ENCODE measurements around the gene HBS1L.

The HBS1L gene

GRCh38 chr6:134954272-134955000 lies 100.2 kb downstream of the HBS1L start:
- FAIRE-seq (no peak), DNase-seq (ENCODE audit: insufficient read length, low spot score) (no peak)

- FAIRE-seq: no peak
- no peak for DNase-seq (ENCODE audit: insufficient read length, low spot score)
Observed at GRCh38 chr6:134951494-134952263, 102.9 kb downstream of the HBS1L start.

GRCh38 chr6:134950482-134950881 lies 104.1 kb downstream of the HBS1L start:
- no peak for FAIRE-seq

GRCh38 chr6:134949927-134950326 lies 104.7 kb downstream of the HBS1L start, which contains the start of gene ALDH8A1:
Gene ALDH8A1 (minus strand): TSS chr6:134950101. CDS start chr6:134950053, 48 bp downstream.
- DNase-seq (ENCODE audit: insufficient read length, low spot score) (no peak), FAIRE-seq (no peak)

More at GRCh38 chr6:134950482-134950881, 104.1 kb downstream of the HBS1L start:
- no peak for DNase-seq (ENCODE audit: insufficient read length, low spot score)

GRCh38 chr6:134948691-134949090 lies 105.9 kb downstream of the HBS1L start:
- FAIRE-seq (no peak), DNase-seq (ENCODE audit: insufficient read length, low spot score) (no peak)

GRCh38 chr6:134948142-134948541 lies 106.5 kb downstream of the HBS1L start:
- DNase-seq (ENCODE audit: insufficient read length, low spot score): no peak
- no peak for FAIRE-seq

- no peak for DNase-seq (ENCODE audit: insufficient read length, low spot score)
- no peak for FAIRE-seq
Observed at GRCh38 chr6:134945045-134945444, 109.6 kb downstream of the HBS1L start.

- FAIRE-seq (no peak), DNase-seq (ENCODE audit: insufficient read length, low spot score) (no peak)
Observed at GRCh38 chr6:134943522-134944111, 111.0 kb downstream of the HBS1L start.

- DNase-seq (ENCODE audit: insufficient read length, low spot score): no peak
- no peak for FAIRE-seq
Observed at GRCh38 chr6:134938896-134939295, 115.7 kb downstream of the HBS1L start.

GRCh38 chr6:134937426-134937825 lies 117.2 kb downstream of the HBS1L start:
- DNase-seq (ENCODE audit: insufficient read length, low spot score) (no peak), FAIRE-seq (no peak)

- FAIRE-seq (no peak), DNase-seq (ENCODE audit: insufficient read length, low spot score) (peak; percentile 44)
Observed at GRCh38 chr6:134936931-134937330, 117.7 kb downstream of the HBS1L start.

- no peak for FAIRE-seq
Observed at GRCh38 chr6:134936476-134936875, 118.1 kb downstream of the HBS1L start.

GRCh38 chr6:134934793-134935485 lies 119.7 kb downstream of the HBS1L start:
- FAIRE-seq (no peak), DNase-seq (ENCODE audit: insufficient read length, low spot score) (no peak)

More at GRCh38 chr6:134936476-134936875, 118.1 kb downstream of the HBS1L start:
- no peak for DNase-seq (ENCODE audit: insufficient read length, low spot score)

- no peak for DNase-seq (ENCODE audit: insufficient read length, low spot score)
- no peak for FAIRE-seq
Observed at GRCh38 chr6:134932535-134933470, 121.8 kb downstream of the HBS1L start.

- no peak for DNase-seq (ENCODE audit: insufficient read length, low spot score)
- no peak for FAIRE-seq
Observed at GRCh38 chr6:134932098-134932497, 122.5 kb downstream of the HBS1L start.

GRCh38 chr6:134930463-134930862 lies 124.2 kb downstream of the HBS1L start:
- FAIRE-seq: no peak
- no peak for DNase-seq (ENCODE audit: insufficient read length, low spot score)

GRCh38 chr6:134928151-134928900 lies 126.3 kb downstream of the HBS1L start:
- DNase-seq (ENCODE audit: insufficient read length, low spot score) (no peak), FAIRE-seq (no peak)

GRCh38 chr6:134925800-134926199 lies 128.8 kb downstream of the HBS1L start:
- no peak for FAIRE-seq
- DNase-seq (ENCODE audit: insufficient read length, low spot score): no peak

GRCh38 chr6:134921721-134922261 lies 132.8 kb downstream of the HBS1L start:
- DNase-seq (ENCODE audit: insufficient read length, low spot score) (no peak), FAIRE-seq (no peak)
